Measurements from ENCODE around the gene UTF1.

DNA sequence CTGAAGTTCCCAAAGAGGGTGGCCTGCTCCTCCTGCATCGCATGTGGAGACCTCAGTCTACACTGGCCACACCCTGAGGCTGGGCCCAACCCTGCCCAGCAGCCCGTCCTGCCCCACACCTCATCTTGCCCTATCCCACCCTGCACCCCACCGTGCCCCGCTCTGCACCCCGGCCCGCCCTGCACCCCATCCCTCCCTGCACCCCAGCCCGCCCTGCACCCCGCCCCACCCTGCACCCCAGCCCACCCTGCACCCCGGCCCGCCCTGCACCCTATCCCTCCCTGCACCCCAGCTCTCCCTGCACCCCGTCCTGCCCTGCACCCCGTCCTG, 22.2 kb downstream of the UTF1 start:
- TF ChIP-seq TCF7 (IDR thresholded peaks at IDR 0.05; ENCODE audit: borderline replicate concordance) (no peak), ERF (CRISPR knock-in tag; IDR thresholded peaks at IDR 0.05) (no peak), ZNF354B (CRISPR knock-in tag; IDR thresholded peaks at IDR 0.05) (no peak), EZH2 (IDR thresholded peaks at IDR 0.05; ENCODE audit: borderline replicate concordance, low read depth, low read length) (no peak), TEAD1 (CRISPR knock-in tag; IDR thresholded peaks at IDR 0.05) (no peak), NONO (IDR thresholded peaks at IDR 0.05; ENCODE audit: low read depth in 2 of 2, low read length in 1 of 2) (no peak), MYC (IDR thresholded peaks at IDR 0.05; ENCODE audit: low read depth, low read length) (no peak), MYC (CRISPR knock-in tag; IDR thresholded peaks at IDR 0.05; ENCODE audit: borderline replicate concordance, low read depth) (no peak), ZBTB33 (CRISPR knock-in tag; IDR thresholded peaks at IDR 0.05) (no peak), SETDB1 (IDR thresholded peaks at IDR 0.05; ENCODE audit: low read length) (no peak), RCOR1 (IDR thresholded peaks at IDR 0.05; ENCODE audit: borderline replicate concordance in 1 of 2, low read depth in 2 of 2, low read length in 2 of 2) (no peak)
- TF ChIP-seq, protein P1, sequence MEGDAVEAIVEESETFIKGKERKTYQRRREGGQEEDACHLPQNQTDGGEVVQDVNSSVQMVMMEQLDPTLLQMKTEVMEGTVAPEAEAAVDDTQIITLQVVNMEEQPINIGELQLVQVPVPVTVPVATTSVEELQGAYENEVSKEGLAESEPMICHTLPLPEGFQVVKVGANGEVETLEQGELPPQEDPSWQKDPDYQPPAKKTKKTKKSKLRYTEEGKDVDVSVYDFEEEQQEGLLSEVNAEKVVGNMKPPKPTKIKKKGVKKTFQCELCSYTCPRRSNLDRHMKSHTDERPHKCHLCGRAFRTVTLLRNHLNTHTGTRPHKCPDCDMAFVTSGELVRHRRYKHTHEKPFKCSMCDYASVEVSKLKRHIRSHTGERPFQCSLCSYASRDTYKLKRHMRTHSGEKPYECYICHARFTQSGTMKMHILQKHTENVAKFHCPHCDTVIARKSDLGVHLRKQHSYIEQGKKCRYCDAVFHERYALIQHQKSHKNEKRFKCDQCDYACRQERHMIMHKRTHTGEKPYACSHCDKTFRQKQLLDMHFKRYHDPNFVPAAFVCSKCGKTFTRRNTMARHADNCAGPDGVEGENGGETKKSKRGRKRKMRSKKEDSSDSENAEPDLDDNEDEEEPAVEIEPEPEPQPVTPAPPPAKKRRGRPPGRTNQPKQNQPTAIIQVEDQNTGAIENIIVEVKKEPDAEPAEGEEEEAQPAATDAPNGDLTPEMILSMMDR (IDR thresholded peaks at IDR 0.05 in 2 of 3, conservative IDR thresholded peaks at IDR 0.05 in 1 of 3; ENCODE audit: insufficient read depth in 2 of 3, low read depth in 1 of 3, low read length in 3 of 3) = no peak
- TF ChIP-seq, protein P2, sequence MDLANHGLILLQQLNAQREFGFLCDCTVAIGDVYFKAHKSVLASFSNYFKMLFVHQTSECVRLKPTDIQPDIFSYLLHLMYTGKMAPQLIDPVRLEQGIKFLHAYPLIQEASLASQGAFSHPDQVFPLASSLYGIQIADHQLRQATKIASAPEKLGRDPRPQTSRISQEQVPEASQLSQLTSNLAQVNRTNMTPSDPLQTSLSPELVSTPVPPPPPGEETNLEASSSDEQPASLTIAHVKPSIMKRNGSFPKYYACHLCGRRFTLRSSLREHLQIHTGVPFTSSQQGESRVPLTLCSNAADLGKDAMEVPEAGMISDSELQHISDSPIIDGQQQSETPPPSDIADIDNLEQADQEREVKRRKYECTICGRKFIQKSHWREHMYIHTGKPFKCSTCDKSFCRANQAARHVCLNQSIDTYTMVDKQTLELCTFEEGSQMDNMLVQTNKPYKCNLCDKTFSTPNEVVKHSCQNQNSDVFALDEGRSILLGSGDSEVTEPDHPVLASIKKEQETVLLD (IDR thresholded peaks at IDR 0.05) = no peak
- TF ChIP-seq, protein P3, sequence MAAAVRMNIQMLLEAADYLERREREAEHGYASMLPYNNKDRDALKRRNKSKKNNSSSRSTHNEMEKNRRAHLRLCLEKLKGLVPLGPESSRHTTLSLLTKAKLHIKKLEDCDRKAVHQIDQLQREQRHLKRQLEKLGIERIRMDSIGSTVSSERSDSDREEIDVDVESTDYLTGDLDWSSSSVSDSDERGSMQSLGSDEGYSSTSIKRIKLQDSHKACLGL (CRISPR knock-in tag; IDR thresholded peaks at IDR 0.05; ENCODE audit: borderline replicate concordance, poor library complexity, severe bottlenecking) = no peak
- TF ChIP-seq, protein P4, sequence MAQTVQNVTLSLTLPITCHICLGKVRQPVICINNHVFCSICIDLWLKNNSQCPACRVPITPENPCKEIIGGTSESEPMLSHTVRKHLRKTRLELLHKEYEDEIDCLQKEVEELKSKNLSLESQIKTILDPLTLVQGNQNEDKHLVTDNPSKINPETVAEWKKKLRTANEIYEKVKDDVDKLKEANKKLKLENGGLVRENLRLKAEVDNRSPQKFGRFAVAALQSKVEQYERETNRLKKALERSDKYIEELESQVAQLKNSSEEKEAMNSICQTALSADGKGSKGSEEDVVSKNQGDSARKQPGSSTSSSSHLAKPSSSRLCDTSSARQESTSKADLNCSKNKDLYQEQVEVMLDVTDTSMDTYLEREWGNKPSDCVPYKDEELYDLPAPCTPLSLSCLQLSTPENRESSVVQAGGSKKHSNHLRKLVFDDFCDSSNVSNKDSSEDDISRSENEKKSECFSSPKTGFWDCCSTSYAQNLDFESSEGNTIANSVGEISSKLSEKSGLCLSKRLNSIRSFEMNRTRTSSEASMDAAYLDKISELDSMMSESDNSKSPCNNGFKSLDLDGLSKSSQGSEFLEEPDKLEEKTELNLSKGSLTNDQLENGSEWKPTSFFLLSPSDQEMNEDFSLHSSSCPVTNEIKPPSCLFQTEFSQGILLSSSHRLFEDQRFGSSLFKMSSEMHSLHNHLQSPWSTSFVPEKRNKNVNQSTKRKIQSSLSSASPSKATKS (CRISPR knock-in tag; IDR thresholded peaks at IDR 0.05) = no peak

Data from K562 (cell line).